Right kidney (tissue), 1 donor: ENCODE data around the gene HHATL.

Experiments used
- DNase-seq: peaks from one replicate; pipeline ENCODE4 v3.0.0-alpha.2; 2016

HHATL gene

GRCh38 chr3:42652611-42653302 lies 49.8 kb downstream of the HHATL start:
- DNase-seq: no peak

GRCh38 chr3:42652251-42652610 lies 50.4 kb downstream of the HHATL start:
- no peak for DNase-seq

DNA sequence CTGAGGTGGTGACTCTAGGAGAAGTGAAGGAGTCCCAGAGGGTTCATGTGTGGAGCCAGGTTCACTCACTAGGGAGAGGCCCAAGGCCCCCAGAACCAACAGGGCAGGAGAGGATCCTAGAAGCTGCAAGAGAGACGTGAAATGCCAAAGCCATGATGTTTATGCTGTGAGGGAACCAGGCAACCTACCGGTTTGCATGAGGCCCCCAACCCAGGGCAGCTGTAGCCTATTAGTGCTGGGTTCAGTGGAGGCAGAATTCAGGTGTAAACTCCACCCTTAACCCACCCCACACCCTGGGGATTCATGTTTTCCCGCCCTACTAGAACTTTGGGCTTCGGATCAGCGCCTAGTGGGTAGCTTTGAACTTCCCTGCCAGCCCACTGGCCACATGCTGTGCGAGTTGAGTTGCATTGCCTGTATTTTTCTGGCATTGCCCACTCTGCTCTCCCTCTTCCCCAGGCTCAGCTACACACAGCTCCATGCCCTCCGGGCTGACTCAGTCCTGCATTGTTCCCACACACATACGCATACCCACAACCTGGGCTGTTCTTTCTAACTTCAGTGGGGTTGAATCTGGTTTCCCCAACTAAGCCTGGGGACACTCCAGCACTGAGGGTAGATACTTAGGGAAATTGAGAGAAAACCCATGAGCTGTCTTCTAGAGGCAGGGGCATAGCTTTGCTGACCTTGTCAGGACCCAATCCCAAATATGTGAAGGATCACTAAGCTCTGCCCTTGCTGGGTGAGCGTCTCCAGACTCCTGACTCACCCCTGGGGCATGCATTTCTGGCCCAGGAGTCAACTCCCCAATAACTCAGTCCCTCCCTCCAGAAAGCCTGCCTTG lies 51.1 kb downstream of the HHATL start:
- no peak for DNase-seq

DNA sequence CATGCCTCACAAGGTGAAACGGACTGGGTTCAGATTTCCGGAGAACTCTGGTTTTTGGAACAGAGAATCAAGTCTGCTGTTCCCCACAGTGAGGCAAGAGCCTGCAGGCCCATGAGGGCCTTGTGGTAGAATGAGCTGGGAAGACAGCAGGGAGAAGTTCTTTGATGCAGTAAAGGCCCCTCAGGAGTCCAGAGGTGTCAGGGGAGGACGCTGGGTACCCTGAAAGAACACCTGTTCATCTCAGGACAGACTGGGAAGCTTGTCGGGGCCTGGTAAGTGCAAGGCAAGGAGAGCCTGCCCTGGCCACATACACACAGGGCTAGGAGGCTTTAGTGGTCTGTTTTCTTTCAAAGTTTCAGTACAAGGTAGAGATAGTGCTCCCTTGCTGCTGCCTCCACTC lies 52.8 kb downstream of the HHATL start:
- DNase-seq: no peak

GRCh38 chr3:42649006-42649405 lies 53.6 kb downstream of the HHATL start:
- DNase-seq: no peak

DNA sequence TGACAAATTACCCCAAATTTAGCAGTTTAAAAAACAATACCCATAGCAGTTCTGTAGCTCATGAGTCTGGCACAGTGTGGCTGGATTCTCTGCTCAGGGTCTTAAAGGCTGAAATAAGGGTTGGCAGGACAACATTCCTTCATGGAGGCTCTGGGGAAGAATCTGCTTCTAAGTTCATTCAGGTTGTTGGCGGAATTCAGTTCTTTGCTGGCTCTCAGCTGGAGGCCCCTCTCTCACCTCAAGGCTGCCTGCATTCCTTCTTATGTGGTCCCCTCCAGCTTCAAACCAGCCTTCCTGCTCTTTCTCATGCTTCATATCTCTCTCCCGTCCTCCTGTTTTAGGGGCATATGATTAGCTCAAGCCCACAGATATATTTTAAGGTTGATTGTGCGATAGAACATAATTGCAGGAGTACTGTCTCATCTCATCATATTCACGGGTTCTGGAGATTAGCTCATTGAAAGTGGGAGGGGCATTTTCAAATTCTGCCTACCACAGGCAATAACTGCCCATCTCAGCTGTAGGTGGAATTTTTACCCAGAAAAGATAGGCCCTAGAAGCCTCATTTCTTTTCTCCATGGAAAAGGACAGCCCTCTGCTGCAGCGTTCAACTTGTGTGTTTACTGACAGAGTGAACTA lies 54.7 kb downstream of the HHATL start:
- no peak for DNase-seq
